ENCODE measurements around the gene PACS1.

PACS1 gene

GRCh38 chr11:66183494-66184048, 113.5 kb downstream of the PACS1 start:
- H3K27ac ChIP-seq = no peak overlapping the region
- CTCF ChIA-PET = interaction anchor here (1.1 kb wide), 1 partner anchor 41 kb away, joined by 3 read pairs; no protein-coding TSS in a partner anchor
- no peak for TF ChIP-seq CTCF (conservative IDR thresholded peaks at IDR 0.05; ENCODE audit: low read depth)
- POLR2A ChIA-PET (ENCODE audit: low non-redundant PET) = no interaction called here
- DNase-seq (ENCODE audit: low spot score) = no peak

GRCh38 chr11:66184728-66185127, 114.7 kb downstream of the PACS1 start:
- no peak for DNase-seq (ENCODE audit: low spot score)
- POLR2A ChIA-PET (ENCODE audit: low non-redundant PET) = no interaction called here
- TF ChIP-seq CTCF (conservative IDR thresholded peaks at IDR 0.05; ENCODE audit: low read depth) = no peak
- CTCF ChIA-PET = interaction anchor here (0.6 kb wide), 2 partner anchors 58 to 61 kb away, joined by 3 read pairs; no protein-coding TSS in a partner anchor
- H3K27ac ChIP-seq = no peak overlapping the region

- H3K27ac ChIP-seq = no peak overlapping the region
- TF ChIP-seq CTCF (conservative IDR thresholded peaks at IDR 0.05; ENCODE audit: low read depth) = no peak
- ChIA-PET POLR2A (ENCODE audit: low non-redundant PET) (no interaction called here), CTCF (no interaction called here)
- no peak for DNase-seq (ENCODE audit: low spot score)
Measured at GRCh38 chr11:66186470-66186869, 116.4 kb downstream of the PACS1 start.

GRCh38 chr11:66187453-66187852, 117.4 kb downstream of the PACS1 start:
- TF ChIP-seq CTCF (conservative IDR thresholded peaks at IDR 0.05; ENCODE audit: low read depth) = no peak
- H3K27ac ChIP-seq = no peak overlapping the region
- CTCF ChIA-PET = interaction anchor here (0.6 kb wide), 1 partner anchor 9 kb away, joined by 5 read pairs; no protein-coding TSS in a partner anchor
- POLR2A ChIA-PET (ENCODE audit: low non-redundant PET) = no interaction called here
- no peak for DNase-seq (ENCODE audit: low spot score)

GRCh38 chr11:66188580-66188979, 118.5 kb downstream of the PACS1 start:
- ChIA-PET CTCF (no interaction called here), POLR2A (ENCODE audit: low non-redundant PET) (no interaction called here)
- DNase-seq (ENCODE audit: low spot score) = peak; percentile 62
- TF ChIP-seq CTCF (conservative IDR thresholded peaks at IDR 0.05; ENCODE audit: low read depth) = no peak
- H3K27ac ChIP-seq = no peak overlapping the region

- DNase-seq (ENCODE audit: low spot score) = no peak
- no peak overlapping the region for H3K27ac ChIP-seq
- TF ChIP-seq CTCF (conservative IDR thresholded peaks at IDR 0.05; ENCODE audit: low read depth) = no peak
- CTCF ChIA-PET = no interaction called here
- POLR2A ChIA-PET (ENCODE audit: low non-redundant PET) = no interaction called here
Measured at GRCh38 chr11:66189031-66189745, 119.1 kb downstream of the PACS1 start.
